ENCODE results near the gene VSX1.

- no peak for TF ChIP-seq CTCF (IDR thresholded peaks at IDR 0.05; ENCODE audit: low read depth, low read length, missing input control)
- TF ChIP-seq GABPA (IDR thresholded peaks at IDR 0.05 in 1 of 2, conservative IDR thresholded peaks at IDR 0.05 in 1 of 2) = no peak
- TF ChIP-seq RXRA (IDR thresholded peaks at IDR 0.05) = no peak
- TF ChIP-seq ZBTB33 (IDR thresholded peaks at IDR 0.05) = no peak
- no peak for TF ChIP-seq TAF1 (conservative IDR thresholded peaks at IDR 0.05)
- no peak for TF ChIP-seq JUND (IDR thresholded peaks at IDR 0.05)
- no peak for TF ChIP-seq MAX (IDR thresholded peaks at IDR 0.05)
- no peak for TF ChIP-seq REST (IDR thresholded peaks at IDR 0.05)
- no peak for TF ChIP-seq RAD21 (IDR thresholded peaks at IDR 0.05)
- TF ChIP-seq HNF4A (conservative IDR thresholded peaks at IDR 0.05) = no peak
Measured at GRCh38 chr20:25030649-25031207, 51.2 kb downstream of the VSX1 start.
